OCI-LY1 (cell line): Measurements from ENCODE around the gene PTX4.

Experiments used
- CTCF ChIP-seq: fragments of 200-600 bp; sonication (generic), shearing (Covaris generic); IDR thresholded peaks from 2 replicates; pipeline ENCODE4 v1.5.1; 2017; ENCODE audit warnings: mild to moderate bottlenecking, antibody characterized with exemption, low read length, moderate library complexity, mixed read lengths
- EZH2 ChIP-seq: fragments of 200-600 bp; sonication (generic), shearing (Covaris generic); IDR thresholded peaks from 2 replicates; pipeline ENCODE4 v1.8.0; 2017; ENCODE audit warnings: borderline replicate concordance, mixed run types, mild to moderate bottlenecking, antibody characterized with exemption, low read length, moderate library complexity, mixed read lengths

- TF ChIP-seq CTCF (no peak; the same call in 1 of the 2 replicates), EZH2 (no peak)
Observed at GRCh38 chr16:1492082-1492922, 3.6 kb upstream of the PTX4 start.
